ENCODE measurements around the gene CRNKL1.
"Not testable (repeated sequence)": the region's sequence is repeated elsewhere in the genome, so short reads cannot be mapped to it uniquely, and the experiment has no call there.

Gene CRNKL1

DNA sequence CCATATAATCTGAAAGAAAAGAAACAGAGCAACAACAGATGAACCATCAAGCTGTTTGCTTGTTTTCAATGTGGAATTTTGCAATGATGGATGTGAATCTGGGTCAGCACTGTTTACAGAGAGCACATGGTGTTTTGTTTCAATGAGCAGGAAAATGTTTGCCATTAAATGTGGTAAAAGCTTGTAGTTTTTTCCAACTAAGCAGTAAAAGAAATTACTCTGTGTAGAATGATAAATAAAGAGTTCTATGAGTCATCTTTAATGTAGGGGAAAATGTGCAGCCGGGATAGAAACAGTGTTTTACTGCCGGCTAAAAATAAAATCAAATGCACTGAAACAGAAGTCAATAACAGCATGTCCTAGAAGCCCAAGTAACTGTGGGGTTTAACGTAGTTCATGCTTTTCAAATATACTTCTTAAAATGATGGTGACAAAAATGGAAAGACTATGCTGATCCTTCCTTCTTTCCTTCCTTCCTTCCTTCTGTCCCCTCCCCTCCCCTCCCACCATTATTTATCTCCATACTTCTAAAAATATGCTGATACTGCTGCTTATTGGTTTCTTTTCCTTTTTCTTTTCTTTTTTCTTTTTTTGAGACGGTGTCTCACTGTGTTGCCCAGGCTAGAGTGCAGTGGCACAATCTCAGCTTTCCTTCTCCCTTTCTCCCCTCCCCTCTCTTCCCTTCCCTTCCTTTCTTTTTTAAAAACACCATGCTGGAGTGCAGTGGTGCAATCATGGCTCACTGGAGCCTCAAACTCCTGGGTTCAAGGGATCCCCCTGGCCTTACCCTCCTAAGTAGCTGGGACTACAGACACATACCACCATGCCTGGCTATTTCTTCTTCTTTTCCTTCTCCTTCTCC is 41.4 kb downstream of the CRNKL1 start:
- no peak for DNase-seq (ENCODE audit: low spot score)

GRCh38 chr20:20009784-20010253 is 42.4 kb downstream of the CRNKL1 start:
- DNase-seq (ENCODE audit: low spot score), result no peak

DNA sequence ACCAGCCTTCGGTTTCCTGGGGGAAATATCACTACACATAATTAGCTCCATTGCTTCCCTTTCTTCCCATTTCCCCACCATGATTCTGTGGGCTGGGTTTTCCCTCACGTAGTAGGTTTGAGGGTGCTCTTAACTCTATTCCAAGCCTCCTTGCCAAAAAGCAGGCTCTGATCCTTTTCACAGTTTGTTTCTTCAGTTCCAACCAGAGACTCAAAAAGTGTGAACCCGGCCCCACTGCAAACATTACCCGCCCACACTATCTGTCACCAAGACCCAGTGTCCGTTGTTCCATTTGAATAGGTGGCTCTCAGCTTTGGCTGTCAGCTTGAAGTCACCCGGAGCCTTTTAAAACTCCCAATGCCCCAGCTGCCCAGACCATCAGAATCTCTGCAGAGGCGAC is 46.9 kb downstream of the CRNKL1 start:
- DNase-seq (ENCODE audit: low spot score), result no peak

DNA sequence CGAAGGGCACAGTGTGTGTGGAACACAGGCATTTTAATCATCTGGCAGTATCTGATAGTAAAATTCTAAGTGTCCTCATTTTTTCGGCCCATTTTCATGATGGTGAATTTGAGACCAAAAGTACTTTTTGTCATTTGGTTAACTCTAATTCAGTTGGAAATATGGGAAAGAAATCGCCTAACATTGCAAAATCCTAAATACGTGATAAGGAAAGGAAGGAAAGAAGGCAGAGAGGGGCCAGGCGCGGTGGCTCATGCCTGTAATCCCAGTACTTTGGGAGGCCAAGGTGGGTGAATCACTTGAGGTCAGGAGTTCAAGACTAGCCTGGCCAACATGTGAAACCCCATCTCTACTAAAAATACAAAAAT is 48.3 kb downstream of the CRNKL1 start:
- not testable (repeated sequence) for DNase-seq (ENCODE audit: low spot score)

- DNase-seq (ENCODE audit: low spot score), result no peak
These were observed 49.0 kb downstream of the CRNKL1 start for GRCh38 chr20:20003031-20003954.

GRCh38 chr20:20002101-20002998 is 49.9 kb downstream of the CRNKL1 start:
- no peak for DNase-seq (ENCODE audit: low spot score)

GRCh38 chr20:20000211-20000968 is 51.9 kb downstream of the CRNKL1 start:
- no peak for DNase-seq (ENCODE audit: low spot score)

GRCh38 chr20:19998990-19999705 is 53.1 kb downstream of the CRNKL1 start:
- no peak for DNase-seq (ENCODE audit: low spot score)

GRCh38 chr20:19996917-19997316 is 55.3 kb downstream of the CRNKL1 start:
- no peak for DNase-seq (ENCODE audit: low spot score)

- no peak for DNase-seq (ENCODE audit: low spot score)
These were observed 56.0 kb downstream of the CRNKL1 start for GRCh38 chr20:19996222-19996621.

GRCh38 chr20:19995220-19995863 is 56.9 kb downstream of the CRNKL1 start:
- peak; percentile 48 for DNase-seq (ENCODE audit: low spot score)

- no peak for DNase-seq (ENCODE audit: low spot score)
These were observed 58.2 kb downstream of the CRNKL1 start for GRCh38 chr20:19993958-19994669.

DNA sequence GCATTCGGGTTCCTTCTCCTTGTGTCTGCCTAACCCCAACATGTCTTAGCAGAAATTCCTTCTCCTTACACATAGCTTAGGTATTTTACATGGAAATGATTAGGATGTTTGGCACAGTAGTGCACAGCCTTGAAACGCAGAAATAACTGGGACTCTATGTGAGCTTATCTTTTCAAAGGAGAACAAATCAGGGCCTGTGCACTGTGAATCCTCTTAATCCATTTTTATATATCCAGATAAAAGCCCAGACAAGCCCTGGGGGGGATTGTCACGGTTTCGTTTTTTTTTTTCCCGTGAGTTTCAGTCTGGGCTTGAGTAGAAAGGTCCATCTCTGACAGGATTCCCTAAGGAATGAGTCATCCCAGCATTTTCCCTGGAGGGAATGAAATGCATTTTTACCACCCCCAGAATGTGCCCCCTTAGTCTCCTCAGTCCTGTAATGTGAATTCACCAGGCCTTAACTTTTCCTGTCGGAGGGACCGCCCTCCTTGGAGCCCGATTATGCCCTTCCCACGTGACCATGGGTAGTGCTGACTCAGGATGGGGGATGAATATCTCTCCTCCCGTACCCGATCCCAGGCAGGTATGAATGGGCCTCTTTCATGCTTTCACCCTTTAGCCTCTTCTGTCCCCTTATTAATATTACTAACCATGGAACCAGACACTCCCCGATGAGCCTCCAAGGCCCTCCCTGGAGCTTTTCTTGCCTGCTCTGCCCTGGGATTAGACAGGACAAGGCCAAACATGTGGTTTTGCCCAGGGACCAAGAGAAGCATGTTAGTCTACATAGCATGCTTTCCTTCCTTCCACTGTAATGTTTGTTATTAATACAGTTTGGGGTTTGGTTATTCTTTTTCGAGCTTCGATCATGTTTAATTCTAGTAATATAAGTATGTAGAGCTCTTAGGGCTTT is 59.0 kb downstream of the CRNKL1 start:
- no peak for DNase-seq (ENCODE audit: low spot score)

GRCh38 chr20:19991854-19992253 is 60.4 kb downstream of the CRNKL1 start:
- no peak for DNase-seq (ENCODE audit: low spot score)

GRCh38 chr20:19991308-19991707 is 61.0 kb downstream of the CRNKL1 start:
- no peak for DNase-seq (ENCODE audit: low spot score)

DNA sequence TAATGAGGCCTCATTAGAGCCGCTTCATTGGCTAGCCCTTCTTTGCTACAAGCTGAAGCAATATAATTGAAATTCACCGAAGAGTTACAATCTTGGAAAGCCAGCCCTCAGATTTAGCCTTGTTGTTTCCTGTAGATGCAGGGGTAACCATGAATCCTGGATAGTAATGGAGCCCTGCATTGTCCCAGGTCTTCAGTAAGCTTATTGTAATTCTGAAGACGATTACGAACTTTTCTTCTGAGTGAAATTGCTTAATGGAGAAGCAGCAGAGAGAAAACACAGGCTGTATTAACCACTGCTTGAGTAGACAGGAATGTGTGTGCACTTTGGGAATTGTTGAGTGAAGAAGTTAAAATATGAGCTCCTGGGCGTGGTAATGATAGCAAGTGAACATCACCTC is 61.4 kb downstream of the CRNKL1 start:
- no peak for DNase-seq (ENCODE audit: low spot score)

DNA sequence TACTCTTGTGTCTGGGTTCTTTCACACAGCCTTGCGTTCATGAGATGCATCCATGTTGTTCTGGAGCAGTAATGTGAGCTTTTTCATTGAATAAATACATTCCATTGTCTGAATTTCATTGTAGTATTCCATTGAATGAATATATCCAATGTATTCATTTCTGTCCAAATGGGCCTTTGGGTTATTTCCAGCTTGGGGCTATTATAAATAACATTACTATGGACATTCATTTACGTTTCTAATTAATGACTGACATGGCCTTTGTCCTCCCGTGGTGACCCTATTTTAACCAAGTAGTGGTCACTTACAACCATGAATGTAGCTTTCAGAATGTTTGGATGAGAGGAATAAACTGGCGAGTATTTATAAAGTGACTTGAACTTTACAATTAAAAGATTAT is 65.2 kb downstream of the CRNKL1 start:
- DNase-seq (ENCODE audit: low spot score), result no peak

GRCh38 chr20:19986419-19986818 is 65.8 kb downstream of the CRNKL1 start:
- DNase-seq (ENCODE audit: low spot score), result no peak
